K562 (cell line): ENCODE measurements around the gene RAP2B. TPM values are rescaled to one million over a fixed set of nuclear protein-coding genes. Genes with fewer than 3 reads are reported as not detected.
A peak's percentile ranks its signal among the peaks of the same experiment; 100 is the strongest.

Experiments
- BCLAF1 ChIP-seq, 2 experiments: fragments of 450-650 bp in 1 of 2; IDR thresholded peaks; 2 replicates each; pipeline ENCODE4 v1.6.1; 2011 to 2017; ENCODE audit warnings: low read depth in 2 of 2, antibody characterized with exemption in 1 of 2, borderline replicate concordance in 1 of 2, low read length in 1 of 2, mild to moderate bottlenecking in 1 of 2, mixed read lengths in 1 of 2; ENCODE audit not compliant: control insufficient read depth in 1 of 2
- BRD4 ChIP-seq: fragments of 200-600 bp; sonication (generic); IDR thresholded peaks from 2 replicates; pipeline ENCODE4 v1.6.1; 2017; ENCODE audit warnings: inconsistent platforms
- DPF2 ChIP-seq: fragments of 450-650 bp; IDR thresholded peaks from 2 replicates; pipeline ENCODE4 v1.6.1; 2016
- NFIC ChIP-seq: fragments of 450-650 bp; IDR thresholded peaks from 2 replicates; pipeline ENCODE4 v1.6.1; 2017; ENCODE audit warnings: mild to moderate bottlenecking, inconsistent platforms
- PRDM10 ChIP-seq: fragments of 450-650 bp; IDR thresholded peaks from 2 replicates; pipeline ENCODE4 v1.6.1; 2018; ENCODE audit not compliant: partially characterized antibody
- polyA plus RNA-seq, 8 experiments: library from polyadenylated mRNA; depleted of rRNA in 4 of 8; stranded (reverse) in 5 of 8; unstranded in 3 of 8; fragments of >200 nt; fragmentation: Nextera tagmentation in 2 of 8; fragmentation: Illumina TruSeq in 1 of 8; extraction: Ambion mirVana in 2 of 8; extraction: Trizol in 1 of 8; gene quantifications; 2 replicates each; pipeline versions ENCODE4 v1.2.1 to v1.2.3, GENCODE V29; 2011 to 2014; ENCODE audit warnings: inconsistent platforms in 1 of 8, missing spikeins in 1 of 8
- total RNA-seq, 7 experiments: library from RNA; depleted of rRNA in 6 of 7; stranded (reverse); fragments of >200 nt in 6 of 7; fragmentation: Illumina TruSeq in 2 of 7; extraction: Trizol in 2 of 7; gene quantifications; 2 replicates each; pipeline versions ENCODE4 v1.2.1 to v1.2.3, GENCODE V29; 2011 to 2021; ENCODE audit warnings: low replicate concordance in 1 of 7
- TF ChIP-seq, protein P1 (sequence below): IDR thresholded peaks from 2 replicates; pipeline ENCODE4 v1.6.1; 2011; ENCODE audit warnings: borderline replicate concordance, low read depth, mild to moderate bottlenecking, moderate library complexity, low read length; ENCODE audit not compliant: insufficient read depth, poor library complexity, severe bottlenecking

RAP2B gene
- total and polyA plus RNA-seq, 9 of the 15 experiments (the other 6 are each of a cell fraction or from before 2014, with no cell fraction given): 9.4 to 31.2 (median 15.8) TPM

- no peak for TF ChIP-seq BCLAF1 (IDR thresholded peaks at IDR 0.05; ENCODE audit: borderline replicate concordance in 1 of 2, control insufficient read depth in 1 of 2, low read depth in 2 of 2, low read length in 1 of 2)
- no peak for TF ChIP-seq NFIC
- TF ChIP-seq PRDM10: peak; percentile 14
- TF ChIP-seq, protein P1, sequence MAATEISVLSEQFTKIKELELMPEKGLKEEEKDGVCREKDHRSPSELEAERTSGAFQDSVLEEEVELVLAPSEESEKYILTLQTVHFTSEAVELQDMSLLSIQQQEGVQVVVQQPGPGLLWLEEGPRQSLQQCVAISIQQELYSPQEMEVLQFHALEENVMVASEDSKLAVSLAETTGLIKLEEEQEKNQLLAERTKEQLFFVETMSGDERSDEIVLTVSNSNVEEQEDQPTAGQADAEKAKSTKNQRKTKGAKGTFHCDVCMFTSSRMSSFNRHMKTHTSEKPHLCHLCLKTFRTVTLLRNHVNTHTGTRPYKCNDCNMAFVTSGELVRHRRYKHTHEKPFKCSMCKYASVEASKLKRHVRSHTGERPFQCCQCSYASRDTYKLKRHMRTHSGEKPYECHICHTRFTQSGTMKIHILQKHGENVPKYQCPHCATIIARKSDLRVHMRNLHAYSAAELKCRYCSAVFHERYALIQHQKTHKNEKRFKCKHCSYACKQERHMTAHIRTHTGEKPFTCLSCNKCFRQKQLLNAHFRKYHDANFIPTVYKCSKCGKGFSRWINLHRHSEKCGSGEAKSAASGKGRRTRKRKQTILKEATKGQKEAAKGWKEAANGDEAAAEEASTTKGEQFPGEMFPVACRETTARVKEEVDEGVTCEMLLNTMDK: no peak
- TF ChIP-seq DPF2: 0 out of 2 replicates have a peak, but pooled peaks have one; percentile 31
- no peak for TF ChIP-seq BRD4
Measured at GRCh38 chr3:153173758-153174516, 11.9 kb downstream of the RAP2B start (continued).
